ENCODE results near the gene DHX57. TPM values are rescaled to one million over a fixed set of nuclear protein-coding genes. Genes with fewer than 3 reads are reported as not detected.

Gene DHX57
- 17.4 and 25.9 TPM in 2 replicates for total RNA-seq

GRCh38 chr2:38875576-38876367 is at the start of gene DHX57, which contains the start of gene MORN2:
Gene DHX57, minus strand, starts transcription at chr2:38875934. Its CDS starts 7,529 bp downstream, at chr2:38868405.
Gene MORN2, plus strand, starts transcription at chr2:38875976.

DNA sequence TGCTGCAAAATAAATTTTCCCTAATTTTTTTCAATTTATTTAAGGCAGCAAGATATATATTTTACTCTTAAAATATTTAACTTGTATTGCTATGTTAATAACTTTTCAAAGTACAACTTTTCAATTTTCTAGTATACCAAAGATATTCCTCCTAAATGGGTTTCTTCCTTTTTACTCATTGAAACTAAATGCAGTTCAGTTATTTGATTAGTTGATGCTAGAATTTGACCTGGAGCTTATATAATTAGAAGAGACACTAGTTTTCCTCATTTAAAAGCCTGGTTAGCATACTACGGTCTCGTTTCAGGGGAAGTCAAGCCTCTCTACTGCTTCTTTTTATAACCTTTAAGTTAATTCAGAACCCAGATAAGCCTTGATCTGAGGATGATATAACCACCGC is 13.8 kb upstream of the DHX57 start, which contains the start of gene ARHGEF33:
Gene ARHGEF33 (plus strand): TSS at position 301 of the 400 bp plus-strand sequence. CDS start 29,573 bp downstream, outside the sequence.

GRCh38 chr2:38750891-38751595 is 124.7 kb downstream of the DHX57 start, which contains the start of gene SRSF7:
Gene SRSF7, minus strand, starts transcription at chr2:38751361. Its CDS starts 105 bp downstream, at chr2:38751256.

Other genes starting within 250 kb of the DHX57 start
- 1.7 and 2.6 TPM in 2 replicates for gene GALM, start 209.8 kb downstream of the DHX57 start, total RNA-seq
- 64.6 and 139 TPM in 2 replicates for gene SRSF7, start 124.6 kb downstream of the DHX57 start, total RNA-seq
- 8.9 and 10.6 TPM in 2 replicates for gene GEMIN6, start 97.7 kb downstream of the DHX57 start, total RNA-seq
- 6.2 and 7.9 TPM in 2 replicates for gene MORN2, start within 50 bp of the DHX57 start, total RNA-seq
- under 0.01 and 0.21 TPM in 2 replicates for gene ARHGEF33, start 13.9 kb upstream of the DHX57 start, total RNA-seq
- gene SOS1, start 245.1 kb upstream of the DHX57 start, total RNA-seq = 8.9 and 35.3 TPM in 2 replicates

Data from nasal cavity respiratory epithelium epithelial cell of viscerocranial mucosa (primary cell).